NCI-H524 (cell line): ENCODE measurements around the gene FANCD2.
"Not testable (repeated sequence)": the region's sequence is repeated elsewhere in the genome, so short reads cannot be mapped to it uniquely, and the experiment has no call there.

Experiments used
- DNase-seq, 2 experiments: peaks; one replicate each; lab custom pipeline; 2025; lab: John Stamatoyannopoulos, UW

FANCD2 gene

GRCh38 chr3:10106919-10107318, 80.7 kb downstream of the FANCD2 start:
- no peak for DNase-seq

- DNase-seq = no peak
These were observed 81.9 kb downstream of the FANCD2 start, which contains the start of gene FANCD2OS for GRCh38 chr3:10108091-10108490. Gene FANCD2OS (minus strand): TSS chr3:10108255. CDS start chr3:10104774, 3,481 bp downstream.

GRCh38 chr3:10115326-10116137, 89.3 kb downstream of the FANCD2 start, which contains the start of gene BRK1:
Gene BRK1 (plus strand): TSS chr3:10115675. CDS start chr3:10115702, 27 bp downstream.
- DNase-seq = peak; percentile 90 to 94

- DNase-seq = no peak
These were observed 89.9 kb downstream of the FANCD2 start for GRCh38 chr3:10116138-10116460.

- DNase-seq = no peak
These were observed 90.7 kb downstream of the FANCD2 start for GRCh38 chr3:10116928-10117327.

- DNase-seq = no peak
These were observed 93.1 kb downstream of the FANCD2 start for GRCh38 chr3:10119376-10119775.

GRCh38 chr3:10121064-10121463, 94.8 kb downstream of the FANCD2 start:
- no peak for DNase-seq

GRCh38 chr3:10122724-10123123, 96.5 kb downstream of the FANCD2 start:
- no peak for DNase-seq

GRCh38 chr3:10135872-10136271, 109.6 kb downstream of the FANCD2 start:
- not testable (repeated sequence) for DNase-seq

GRCh38 chr3:10136426-10137005, 110.3 kb downstream of the FANCD2 start:
- DNase-seq = no peak

GRCh38 chr3:10137178-10137577, 110.9 kb downstream of the FANCD2 start:
- DNase-seq = no peak

GRCh38 chr3:10140996-10141546, 114.8 kb downstream of the FANCD2 start:
- no peak for DNase-seq

GRCh38 chr3:10142707-10143560, 116.7 kb downstream of the FANCD2 start:
- DNase-seq = no peak

- DNase-seq = no peak
These were observed 119.4 kb downstream of the FANCD2 start for GRCh38 chr3:10145685-10146084.

- no peak for DNase-seq
These were observed 123.0 kb downstream of the FANCD2 start for GRCh38 chr3:10149226-10149625.

GRCh38 chr3:10150987-10151386, 124.8 kb downstream of the FANCD2 start:
- DNase-seq = no peak
